GM23248 (cell line): ENCODE measurements around the gene DNAJC22. TPM values are rescaled to one million over a fixed set of nuclear protein-coding genes. Genes with fewer than 3 reads are reported as not detected.

ENCODE experiments used
- DNase-seq: peaks from one replicate; pipeline ENCODE4 v3.0.0-alpha.2; 2015
- H2AFZ ChIP-seq: fragments of 200-600 bp; sonication (generic); 2 replicates; pipeline ENCODE4 v1.6.1; 2016; ENCODE audit warnings: antibody characterized with exemption
- H3F3A ChIP-seq: fragments of 200-600 bp; sonication (generic); 2 replicates; pipeline ENCODE4 v1.6.1; 2016; ENCODE audit warnings: mild to moderate bottlenecking, antibody characterized with exemption, mixed run types; ENCODE audit not compliant: insufficient read depth
- H3K27ac ChIP-seq: fragments of 200-600 bp; sonication (generic); 2 replicates; pipeline ENCODE4 v1.5.1; 2016; ENCODE audit warnings: mild to moderate bottlenecking
- H3K27me3 ChIP-seq: fragments of 200-600 bp; sonication (generic); replicated peaks from 2 replicates; pipeline ENCODE4 v1.6.1; 2016; ENCODE audit warnings: mild to moderate bottlenecking; ENCODE audit not compliant: insufficient read depth
- H3K36me3 ChIP-seq: fragments of 200-600 bp; sonication (generic); 2 replicates; pipeline ENCODE4 v1.6.1; 2016; ENCODE audit warnings: low read depth, mild to moderate bottlenecking
- H3K4me1 ChIP-seq: fragments of 200-600 bp; sonication (generic); 2 replicates; pipeline ENCODE4 v1.6.1; 2016; ENCODE audit warnings: mild to moderate bottlenecking; ENCODE audit not compliant: insufficient read depth
- H3K4me2 ChIP-seq: fragments of 200-600 bp; sonication (generic); one replicate; pipeline ENCODE4 v1.6.1; 2016; ENCODE audit warnings: mild to moderate bottlenecking; ENCODE audit not compliant: unreplicated experiment
- H3K4me3 ChIP-seq: fragments of 200-600 bp; sonication (generic); 2 replicates; pipeline ENCODE4 v1.5.1; 2016; ENCODE audit warnings: mild to moderate bottlenecking
- H3K79me2 ChIP-seq: fragments of 200-600 bp; sonication (generic); 2 replicates; pipeline ENCODE4 v1.6.1; 2016; ENCODE audit warnings: mild to moderate bottlenecking; ENCODE audit not compliant: insufficient read depth
- H3K9ac ChIP-seq: fragments of 200-600 bp; sonication (generic); 2 replicates; pipeline ENCODE4 v1.6.1; 2016; ENCODE audit warnings: mild to moderate bottlenecking
- H3K9me2 ChIP-seq: fragments of 200-600 bp; sonication (generic); 2 replicates; pipeline ENCODE4 v1.6.1; 2016; ENCODE audit warnings: mixed run types, mild to moderate bottlenecking, moderate library complexity; ENCODE audit not compliant: insufficient read depth
- H3K9me3 ChIP-seq: fragments of 200-600 bp; sonication (generic); one replicate; pipeline ENCODE4 v1.6.1; 2017; ENCODE audit warnings: low read depth
- H4K20me1 ChIP-seq: fragments of 200-600 bp; sonication (generic); 2 replicates; pipeline ENCODE4 v1.6.0; 2016; ENCODE audit not compliant: insufficient read depth
- EZH2 ChIP-seq: fragments of 200-600 bp; sonication (generic); IDR thresholded peaks from 2 replicates; pipeline ENCODE4 v1.6.1; 2018; ENCODE audit warnings: antibody characterized with exemption, mild to moderate bottlenecking; ENCODE audit not compliant: insufficient read depth, poor library complexity, severe bottlenecking
- EZH2phosphoT487 ChIP-seq: fragments of 200-600 bp; sonication (generic); IDR thresholded peaks from 2 replicates; pipeline ENCODE4 v1.6.1; 2018; ENCODE audit warnings: antibody characterized with exemption, moderate library complexity, mild to moderate bottlenecking, low read depth; ENCODE audit not compliant: insufficient read depth
- WGBS, 2 experiments: methylation state at CpG; one replicate each; pipeline ENCODE4 v1.1.6; 2015 to 2017; ENCODE audit warnings: low lambda C conversion rate in 2 of 2, low coverage in 1 of 2; ENCODE audit errors: missing lambda C conversion rate in 2 of 2; 5-methylcytosine and 5-hydroxymethylcytosine counted together
- in situ Hi-C: fragments of 300-500 bp; cut with MboI; formaldehyde crosslinking; loops from 2 replicates; pipeline ENCODE4 v1.15.0; 2020
- polyA plus RNA-seq: library from polyadenylated mRNA; unstranded; fragments of >200 nt; fragmentation: Nextera tagmentation; extraction: Ambion mirVana; gene quantifications from 2 replicates; pipeline ENCODE4 v1.2.1, GENCODE V29; 2016
- total RNA-seq: library from RNA; depleted of rRNA; stranded (reverse); fragments of >200 nt; shearing (Covaris generic); gene quantifications from 2 replicates; pipeline ENCODE4 v1.2.3, GENCODE V29; 2014

Gene DNAJC22
- total and polyA plus RNA-seq, 2 experiments from 2014 or later = 0.69 to 2.5 TPM

GRCh38 chr12:49365542-49365941 is 18.9 kb downstream of the DNAJC22 start:
- Histone ChIP-seq H3K4me1 (peaks cover 27% of the 10 kb centered on the region), H3K27me3 (no peaks in the 10 kb centered on the region), H2AFZ (no peak overlapping the region; the same call in 1 of the 2 replicates), H3K79me2 (peaks cover 35% of the 10 kb centered on the region), H3K9me2 (no peaks in the 10 kb centered on the region), H3F3A (peaks cover 33% of the 10 kb centered on the region), H4K20me1 (no peaks in the 10 kb centered on the region), H3K27ac (peak overlapping the region; percentile 83), H3K4me3 (peak overlapping the region; percentile 82; the same call in 1 of the 2 replicates), H3K9ac (peak overlapping the region; percentile 96), H3K36me3 (no peaks in the 10 kb centered on the region), H3K9me3 (no peaks in the 10 kb centered on the region), H3K4me2 (peak overlapping the region; percentile 97)
- TF ChIP-seq EZH2phosphoT487 = no peak
- TF ChIP-seq EZH2 = no peak
- WGBS, 2 experiments = 47 to 58% methylated on average over 5 of the region's 5 CpGs
- peak; percentile 41 for DNase-seq
- in situ Hi-C loops = loop anchor here (10.0 kb wide), 1 partner anchor 139 kb away; no protein-coding TSS in a partner anchor

- peak overlapping the region; percentile 98 for H2AFZ ChIP-seq
Observed at GRCh38 chr12:49366096-49366651, 19.5 kb downstream of the DNAJC22 start.

GRCh38 chr12:49366652-49367380 is 20.1 kb downstream of the DNAJC22 start:
- Histone ChIP-seq H3K9ac (peak overlapping the region; percentile 96), H2AFZ (peak overlapping the region; percentile 98), H3F3A (peaks cover 33% of the 10 kb centered on the region), H3K9me2 (no peaks in the 10 kb centered on the region), H3K4me3 (peak overlapping the region; percentile 82), H3K4me2 (peak overlapping the region; percentile 97), H3K79me2 (peaks cover 47% of the 10 kb centered on the region), H3K4me1 (peaks cover 27% of the 10 kb centered on the region), H3K27ac (peak overlapping the region; percentile 83), H3K9me3 (no peaks in the 10 kb centered on the region), H4K20me1 (no peaks in the 10 kb centered on the region), H3K27me3 (no peaks in the 10 kb centered on the region), H3K36me3 (no peaks in the 10 kb centered on the region)
- TF ChIP-seq EZH2 (no peak), EZH2phosphoT487 (no peak)
- 1% methylated on average over 78 to 92 of the region's 97 CpGs for WGBS, 2 experiments
- DNase-seq = peak; percentile 94
- in situ Hi-C loops = loop anchor here (10.0 kb wide), 1 partner anchor 138 kb away; no protein-coding TSS in a partner anchor

More at GRCh38 chr12:49366096-49366651, 19.5 kb downstream of the DNAJC22 start:
- peak overlapping the region; percentile 82 for H3K4me3 ChIP-seq
- H3K79me2 ChIP-seq = peaks cover 41% of the 10 kb centered on the region
- peaks cover 27% of the 10 kb centered on the region for H3K4me1 ChIP-seq
- TF ChIP-seq EZH2phosphoT487 (no peak), EZH2 (no peak)
- in situ Hi-C loops = loop anchor here (10.0 kb wide), 1 partner anchor 139 kb away; no protein-coding TSS in a partner anchor
- 7% methylated on average over 38 of the region's 38 CpGs for WGBS, 2 experiments
- DNase-seq = no peak
- H4K20me1 ChIP-seq = no peaks in the 10 kb centered on the region
- peak overlapping the region; percentile 97 for H3K4me2 ChIP-seq
- no peaks in the 10 kb centered on the region for H3K36me3 ChIP-seq
- peak overlapping the region; percentile 83 for H3K27ac ChIP-seq
- H3K27me3 ChIP-seq = no peaks in the 10 kb centered on the region
- H3K9me2 ChIP-seq = no peaks in the 10 kb centered on the region
- no peaks in the 10 kb centered on the region for H3K9me3 ChIP-seq
- H3K9ac ChIP-seq = peak overlapping the region; percentile 96
- H3F3A ChIP-seq = peaks cover 33% of the 10 kb centered on the region

GRCh38 chr12:49367381-49368239 is 20.9 kb downstream of the DNAJC22 start, which contains the start of gene SPATS2:
Gene SPATS2, plus strand, starts transcription at chr12:49367462. Its CDS starts 93,551 bp downstream, at chr12:49461013.
- Histone ChIP-seq H3K9me2 (no peaks in the 10 kb centered on the region), H3K36me3 (no peaks in the 10 kb centered on the region), H2AFZ (peak within 1 kb of the TSS; percentile 98), H3K27me3 (no peaks in the 10 kb centered on the region), H3K79me2 (peaks cover 55% of the 10 kb centered on the region), H3F3A (peaks cover 33% of the 10 kb centered on the region), H4K20me1 (0 out of 2 replicates have a peak, but pooled peaks cover 4% of the 10 kb centered on the region), H3K4me1 (peaks cover 27% of the 10 kb centered on the region), H3K4me3 (peak within 1 kb of the TSS; percentile 82), H3K9me3 (no peaks in the 10 kb centered on the region), H3K9ac (peak within 1 kb of the TSS; percentile 96), H3K4me2 (peak within 1 kb of the TSS; percentile 97), H3K27ac (peak within 1 kb of the TSS; percentile 83)
- DNase-seq = peak; percentile 56
- TF ChIP-seq EZH2 (no peak), EZH2phosphoT487 (no peak)
- in situ Hi-C loops = loop anchor here (10.0 kb wide), 1 partner anchor 137 kb away; no protein-coding TSS in a partner anchor
- 1% methylated on average over 18 to 45 of the region's 52 CpGs for WGBS, 2 experiments
